H9 (cell line): ENCODE measurements around the gene CEMIP. TPM values are rescaled to one million over a fixed set of nuclear protein-coding genes. Genes with fewer than 3 reads are reported as not detected.

Experiments used
- DNase-seq: peaks from one replicate; pipeline ENCODE4 v3.0.0-alpha.2; 2017
- H2AFZ ChIP-seq: one replicate; pipeline ENCODE4 v1.6.1; 2013; ENCODE audit warnings: mild to moderate bottlenecking, low read length, control low read depth, moderate library complexity
- H2AK5ac ChIP-seq: 2 replicates; pipeline ENCODE4 v1.6.1; 2013; ENCODE audit warnings: low read length, control low read depth, mixed read lengths; ENCODE audit not compliant: insufficient read length
- H2BK120ac ChIP-seq: one replicate; pipeline ENCODE4 v1.6.1; 2013; ENCODE audit warnings: low read depth, mild to moderate bottlenecking, low read length, control low read depth, inconsistent platforms; ENCODE audit not compliant: poor library complexity, severe bottlenecking
- H2BK12ac ChIP-seq: 2 replicates; pipeline ENCODE4 v1.6.1; 2013; ENCODE audit warnings: low read length, control low read depth, mixed read lengths, low read depth; ENCODE audit not compliant: insufficient read length
- H2BK15ac ChIP-seq: 2 replicates; pipeline ENCODE4 v1.6.1; 2013; ENCODE audit warnings: low read depth, low read length, control low read depth
- H2BK20ac ChIP-seq: one replicate; pipeline ENCODE4 v1.6.1; 2013; ENCODE audit warnings: low read depth, mild to moderate bottlenecking, low read length, control low read depth, inconsistent platforms; ENCODE audit not compliant: poor library complexity, severe bottlenecking
- H2BK5ac ChIP-seq: 2 replicates; pipeline ENCODE4 v1.6.1; 2013; ENCODE audit warnings: low read length, control low read depth, mixed read lengths; ENCODE audit not compliant: insufficient read length
- H3K14ac ChIP-seq: 2 replicates; pipeline ENCODE4 v1.6.1; 2013; ENCODE audit warnings: low read length, control low read depth; ENCODE audit not compliant: insufficient read depth
- H3K18ac ChIP-seq: 2 replicates; pipeline ENCODE4 v1.6.1; 2013; ENCODE audit warnings: low read depth, mild to moderate bottlenecking, mixed read lengths, low read length, control low read depth; ENCODE audit not compliant: insufficient read length
- H3K23ac ChIP-seq: 2 replicates; pipeline ENCODE4 v1.6.1; 2013; ENCODE audit warnings: low read length, control low read depth, mixed read lengths, low read depth; ENCODE audit not compliant: insufficient read length
- H3K23me2 ChIP-seq: 2 replicates; pipeline ENCODE4 v1.6.1; 2013; ENCODE audit warnings: low read depth, mild to moderate bottlenecking, mixed read lengths, low read length, control low read depth; ENCODE audit not compliant: insufficient read length, poor library complexity, severe bottlenecking
- H3K27ac ChIP-seq: 2 replicates; pipeline ENCODE4 v1.5.1; 2013; ENCODE audit warnings: low read length, control low read depth, mixed read lengths, low read depth; ENCODE audit not compliant: insufficient read length
- H3K27me3 ChIP-seq: 2 replicates; pipeline ENCODE4 v1.6.1; 2013; ENCODE audit warnings: low read length, control low read depth, inconsistent platforms; ENCODE audit not compliant: insufficient read depth
- H3K4ac ChIP-seq: 2 replicates; pipeline ENCODE4 v1.6.1; 2013; ENCODE audit warnings: low read depth, mild to moderate bottlenecking, control low read depth, inconsistent platforms, low read length, moderate library complexity
- H3K4me1 ChIP-seq: 2 replicates; pipeline ENCODE4 v1.6.1; 2013; ENCODE audit warnings: low read length, control low read depth, inconsistent platforms; ENCODE audit not compliant: insufficient read depth
- H3K4me2 ChIP-seq: 2 replicates; pipeline ENCODE4 v1.6.1; 2013; ENCODE audit warnings: low read length, control low read depth, mixed read lengths; ENCODE audit not compliant: insufficient read length, insufficient read depth
- H3K56ac ChIP-seq: 2 replicates; pipeline ENCODE4 v1.6.1; 2013; ENCODE audit warnings: low read depth, mild to moderate bottlenecking, mixed read lengths, low read length, control low read depth; ENCODE audit not compliant: insufficient read length
- H3K79me1 ChIP-seq: 2 replicates; pipeline ENCODE4 v1.6.1; 2013; ENCODE audit warnings: low read depth, mild to moderate bottlenecking, moderate library complexity, low read length, control low read depth, inconsistent platforms; ENCODE audit not compliant: insufficient read depth, poor library complexity, severe bottlenecking
- H3K79me2 ChIP-seq: 2 replicates; pipeline ENCODE4 v1.6.1; 2013; ENCODE audit warnings: low read length, control low read depth, inconsistent platforms; ENCODE audit not compliant: insufficient read depth
- H3K9ac ChIP-seq: 2 replicates; pipeline ENCODE4 v1.6.1; 2013; ENCODE audit warnings: low read length, control low read depth, mixed read lengths; ENCODE audit not compliant: insufficient read length; ENCODE audit errors: extremely low read depth
- H3K9me3 ChIP-seq: one replicate; pipeline ENCODE4 v1.6.1; 2013; ENCODE audit warnings: low read depth, low read length, inconsistent platforms; ENCODE audit not compliant: control insufficient read depth
- H3T11ph ChIP-seq: one replicate; pipeline ENCODE4 v1.6.1; 2013; ENCODE audit warnings: mild to moderate bottlenecking, low read length, control low read depth, inconsistent platforms
- H4K20me1 ChIP-seq: one replicate; pipeline ENCODE4 v1.6.1; 2013; ENCODE audit not compliant: control insufficient read depth, insufficient read length, insufficient read depth
- H4K5ac ChIP-seq: 2 replicates; pipeline ENCODE4 v1.6.1; 2013; ENCODE audit warnings: low read depth, mild to moderate bottlenecking, mixed read lengths, low read length, control low read depth; ENCODE audit not compliant: insufficient read length
- H4K8ac ChIP-seq: replicated peaks from 2 replicates; pipeline ENCODE4 v1.6.1; 2013; ENCODE audit warnings: low read length, control low read depth, mixed read lengths, low read depth; ENCODE audit not compliant: insufficient read length
- H4K91ac ChIP-seq: 2 replicates; pipeline ENCODE4 v1.6.1; 2013; ENCODE audit warnings: low read depth, mild to moderate bottlenecking, moderate library complexity, mixed read lengths, low read length, control low read depth; ENCODE audit not compliant: insufficient read length
- H3K27ac Mint-ChIP-seq, 3 experiments: 2 replicates in 2 of 3; 3 replicates in 1 of 3; pipeline ENCODE4 v1.8.0; 2020 to 2021; ENCODE audit warnings: mixed read lengths in 3 of 3, mild to moderate bottlenecking in 1 of 3, moderate library complexity in 1 of 3
- H3K27me3 Mint-ChIP-seq: 2 replicates; pipeline ENCODE4 v1.8.0; 2021; ENCODE audit warnings: low read depth, mild to moderate bottlenecking, moderate library complexity, mixed read lengths
- H3K36me3 Mint-ChIP-seq, 3 experiments: 2 replicates in 2 of 3; 3 replicates in 1 of 3; pipeline ENCODE4 v1.8.0; 2020 to 2021; ENCODE audit warnings: low read depth in 3 of 3, mixed read lengths in 3 of 3; ENCODE audit not compliant: insufficient read depth in 1 of 3
- H3K4me1 Mint-ChIP-seq, 2 experiments: 2 replicates each; pipeline ENCODE4 v1.8.0; 2020; ENCODE audit warnings: mixed read lengths in 2 of 2
- H3K4me3 Mint-ChIP-seq, 2 experiments: 2 replicates in 1 of 2; 3 replicates in 1 of 2; pipeline ENCODE4 v1.8.0; 2020 to 2021; ENCODE audit warnings: mild to moderate bottlenecking in 2 of 2, mixed read lengths in 2 of 2, moderate library complexity in 1 of 2
- H3K9me3 Mint-ChIP-seq, 2 experiments: 2 replicates in 1 of 2; 3 replicates in 1 of 2; pipeline ENCODE4 v1.8.0; 2020; ENCODE audit warnings: mild to moderate bottlenecking in 2 of 2, mixed read lengths in 2 of 2, moderate library complexity in 1 of 2
- WGBS: extraction: QIAGEN DNeasy Blood & Tissue Kit; methylation state at CpG from one replicate; pipeline ENCODE4 v1.1.7; 2013; ENCODE audit warnings: missing lambda C conversion rate, low lambda C conversion rate, mixed read lengths; ENCODE audit not compliant: insufficient read length; ENCODE audit errors: extremely low coverage; 5-methylcytosine and 5-hydroxymethylcytosine counted together
- long read RNA-seq: library from polyadenylated mRNA; unstranded; transcript quantifications from one replicate; pipeline ENCODE4 v2.0.0, GENCODE V29; 2020
- total RNA-seq: library from RNA; stranded (reverse); gene quantifications from 2 replicates; pipeline ENCODE4 v1.2.1, GENCODE V29; 2021
- TF ChIP-seq, protein P1 (sequence below): fragments of 200-600 bp; sonication (generic); conservative IDR thresholded peaks from 3 replicates; pipeline ENCODE4 v1.8.0; 2021; ENCODE audit warnings: antibody characterized with exemption, mild to moderate bottlenecking

CEMIP gene, protein sequence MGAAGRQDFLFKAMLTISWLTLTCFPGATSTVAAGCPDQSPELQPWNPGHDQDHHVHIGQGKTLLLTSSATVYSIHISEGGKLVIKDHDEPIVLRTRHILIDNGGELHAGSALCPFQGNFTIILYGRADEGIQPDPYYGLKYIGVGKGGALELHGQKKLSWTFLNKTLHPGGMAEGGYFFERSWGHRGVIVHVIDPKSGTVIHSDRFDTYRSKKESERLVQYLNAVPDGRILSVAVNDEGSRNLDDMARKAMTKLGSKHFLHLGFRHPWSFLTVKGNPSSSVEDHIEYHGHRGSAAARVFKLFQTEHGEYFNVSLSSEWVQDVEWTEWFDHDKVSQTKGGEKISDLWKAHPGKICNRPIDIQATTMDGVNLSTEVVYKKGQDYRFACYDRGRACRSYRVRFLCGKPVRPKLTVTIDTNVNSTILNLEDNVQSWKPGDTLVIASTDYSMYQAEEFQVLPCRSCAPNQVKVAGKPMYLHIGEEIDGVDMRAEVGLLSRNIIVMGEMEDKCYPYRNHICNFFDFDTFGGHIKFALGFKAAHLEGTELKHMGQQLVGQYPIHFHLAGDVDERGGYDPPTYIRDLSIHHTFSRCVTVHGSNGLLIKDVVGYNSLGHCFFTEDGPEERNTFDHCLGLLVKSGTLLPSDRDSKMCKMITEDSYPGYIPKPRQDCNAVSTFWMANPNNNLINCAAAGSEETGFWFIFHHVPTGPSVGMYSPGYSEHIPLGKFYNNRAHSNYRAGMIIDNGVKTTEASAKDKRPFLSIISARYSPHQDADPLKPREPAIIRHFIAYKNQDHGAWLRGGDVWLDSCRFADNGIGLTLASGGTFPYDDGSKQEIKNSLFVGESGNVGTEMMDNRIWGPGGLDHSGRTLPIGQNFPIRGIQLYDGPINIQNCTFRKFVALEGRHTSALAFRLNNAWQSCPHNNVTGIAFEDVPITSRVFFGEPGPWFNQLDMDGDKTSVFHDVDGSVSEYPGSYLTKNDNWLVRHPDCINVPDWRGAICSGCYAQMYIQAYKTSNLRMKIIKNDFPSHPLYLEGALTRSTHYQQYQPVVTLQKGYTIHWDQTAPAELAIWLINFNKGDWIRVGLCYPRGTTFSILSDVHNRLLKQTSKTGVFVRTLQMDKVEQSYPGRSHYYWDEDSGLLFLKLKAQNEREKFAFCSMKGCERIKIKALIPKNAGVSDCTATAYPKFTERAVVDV (N-terminal part only)
- total RNA-seq: 0.09 and 0.26 TPM in 2 replicates
- long read RNA-seq: 0 reads

DNA sequence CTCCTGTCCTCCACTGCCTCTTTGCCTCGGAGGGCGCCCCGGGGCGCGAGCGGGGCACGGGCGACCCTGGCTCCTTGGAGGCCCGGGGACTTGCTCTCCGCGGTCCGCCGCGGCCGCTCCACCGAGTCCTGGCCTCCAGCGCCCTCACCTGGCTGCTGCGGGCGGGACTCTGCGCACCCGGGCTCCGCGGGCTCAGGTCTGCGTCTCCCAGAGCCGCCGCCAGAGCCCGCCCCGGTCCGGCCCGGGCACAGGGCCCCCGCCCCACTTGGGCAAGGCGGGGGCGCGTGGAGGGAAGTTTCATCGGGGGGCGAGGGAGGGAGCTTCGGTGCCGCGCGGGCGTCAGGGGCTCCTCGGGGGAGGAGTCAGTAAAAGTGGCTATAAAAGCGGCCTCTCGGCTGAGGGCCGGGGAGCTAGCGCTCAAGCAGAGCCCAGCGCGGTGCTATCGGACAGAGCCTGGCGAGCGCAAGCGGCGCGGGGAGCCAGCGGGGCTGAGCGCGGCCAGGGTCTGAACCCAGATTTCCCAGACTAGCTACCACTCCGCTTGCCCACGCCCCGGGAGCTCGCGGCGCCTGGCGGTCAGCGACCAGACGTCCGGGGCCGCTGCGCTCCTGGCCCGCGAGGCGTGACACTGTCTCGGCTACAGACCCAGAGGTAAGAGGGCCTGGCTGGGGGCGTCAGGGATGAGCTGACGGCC, at the start of gene CEMIP:
Gene CEMIP, plus strand, starts transcription at position 407 of the 694 bp plus-strand sequence. CDS start 94,510 bp downstream, outside the sequence.
- Histone ChIP-seq H4K5ac (no peak within 1 kb of the TSS), H2AFZ (no peak within 1 kb of the TSS), H3K14ac (no peak within 1 kb of the TSS; the same call in 1 of the 2 replicates), H4K91ac (no peak within 1 kb of the TSS), H3K27ac (no peak within 1 kb of the TSS), H2AK5ac (no peak within 1 kb of the TSS), H3T11ph (no peak within 1 kb of the TSS), H3K79me1 (no peaks in the 10 kb centered on the region), H2BK20ac (no peak within 1 kb of the TSS), H3K23me2 (peaks cover 18% of the 10 kb centered on the region), H3K27me3 (peaks cover 8% of the 10 kb centered on the region; the same call in 1 of the 2 replicates), H4K8ac (no peak within 1 kb of the TSS), H4K20me1 (no peaks in the 10 kb centered on the region), H3K9ac (no peak within 1 kb of the TSS), H2BK5ac (no peak within 1 kb of the TSS), H3K56ac (no peak within 1 kb of the TSS), H3K23ac (no peak within 1 kb of the TSS), H3K4me2 (peak within 1 kb of the TSS; percentile 94), H3K4me1 (no peaks in the 10 kb centered on the region), H3K4ac (no peak within 1 kb of the TSS), H2BK12ac (no peak within 1 kb of the TSS), H3K9me3 (no peaks in the 10 kb centered on the region), H3K79me2 (no peaks in the 10 kb centered on the region), H3K18ac (no peak within 1 kb of the TSS), H2BK15ac (no peak within 1 kb of the TSS), H2BK120ac (no peak within 1 kb of the TSS)
- DNase-seq: peak; percentile 88
- TF ChIP-seq, protein P1, sequence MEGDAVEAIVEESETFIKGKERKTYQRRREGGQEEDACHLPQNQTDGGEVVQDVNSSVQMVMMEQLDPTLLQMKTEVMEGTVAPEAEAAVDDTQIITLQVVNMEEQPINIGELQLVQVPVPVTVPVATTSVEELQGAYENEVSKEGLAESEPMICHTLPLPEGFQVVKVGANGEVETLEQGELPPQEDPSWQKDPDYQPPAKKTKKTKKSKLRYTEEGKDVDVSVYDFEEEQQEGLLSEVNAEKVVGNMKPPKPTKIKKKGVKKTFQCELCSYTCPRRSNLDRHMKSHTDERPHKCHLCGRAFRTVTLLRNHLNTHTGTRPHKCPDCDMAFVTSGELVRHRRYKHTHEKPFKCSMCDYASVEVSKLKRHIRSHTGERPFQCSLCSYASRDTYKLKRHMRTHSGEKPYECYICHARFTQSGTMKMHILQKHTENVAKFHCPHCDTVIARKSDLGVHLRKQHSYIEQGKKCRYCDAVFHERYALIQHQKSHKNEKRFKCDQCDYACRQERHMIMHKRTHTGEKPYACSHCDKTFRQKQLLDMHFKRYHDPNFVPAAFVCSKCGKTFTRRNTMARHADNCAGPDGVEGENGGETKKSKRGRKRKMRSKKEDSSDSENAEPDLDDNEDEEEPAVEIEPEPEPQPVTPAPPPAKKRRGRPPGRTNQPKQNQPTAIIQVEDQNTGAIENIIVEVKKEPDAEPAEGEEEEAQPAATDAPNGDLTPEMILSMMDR: peak; percentile 94
- no CpG with 5 or more reads among the region's 75 CpGs for WGBS
- Mint-ChIP-seq H3K27me3 (peaks cover 73% of the 10 kb centered on the region), H3K27ac (no peak within 1 kb of the TSS; a peak in 1 of 7 replicates), H3K9me3 (no peaks in the 10 kb centered on the region), H3K36me3 (no peaks in the 10 kb centered on the region), H3K4me1 (peaks cover 12% of the 10 kb centered on the region in 2 experiments), H3K4me3 (peak within 1 kb of the TSS; percentile 62 to 81)
